Stimulated activated CD8-positive, alpha-beta memory T cell treated with anti-CD3 and anti-CD28 coated beads, Interleukin-15, amount 100 ng/mL, for 48 hours (primary cell): ENCODE results near the gene ZC3H4.

ENCODE experiments used
- DNase-seq, 2 donors: peaks; one replicate each; pipeline ENCODE4 v3.0.0-alpha.2; 2020; ENCODE audit warnings: low read depth in 2 of 2

The ZC3H4 gene

GRCh38 chr19:47133021-47133471 is 19.5 kb upstream of the ZC3H4 start:
- DNase-seq = no peak

- DNase-seq = no peak
Measured at GRCh38 chr19:47132194-47132852, 18.7 kb upstream of the ZC3H4 start.

GRCh38 chr19:47130589-47131227 is 17.1 kb upstream of the ZC3H4 start, which contains the start of gene SAE1:
Gene SAE1 (plus strand): TSS chr19:47130835. CDS start chr19:47130931, 96 bp downstream.
- DNase-seq = peak; percentile 95

GRCh38 chr19:47130120-47130588 is 16.6 kb upstream of the ZC3H4 start:
- no peak for DNase-seq

GRCh38 chr19:47129579-47129978 is 16.0 kb upstream of the ZC3H4 start:
- no peak for DNase-seq

- DNase-seq = no peak
Measured at GRCh38 chr19:47125669-47125938, 12.0 kb upstream of the ZC3H4 start.

- DNase-seq = no peak
Measured at GRCh38 chr19:47124937-47125668, 11.5 kb upstream of the ZC3H4 start.

GRCh38 chr19:47123406-47123805 is 9.8 kb upstream of the ZC3H4 start:
- no peak for DNase-seq

GRCh38 chr19:47122359-47123335 is 9.1 kb upstream of the ZC3H4 start:
- no peak for DNase-seq

- DNase-seq = no peak
Measured at GRCh38 chr19:47120470-47121067, 7.0 kb upstream of the ZC3H4 start.

- DNase-seq = no peak
Measured at GRCh38 chr19:47113850-47114651, 475 bp upstream of the ZC3H4 start.

- DNase-seq = peak; percentile 77 to 79
Measured at GRCh38 chr19:47112166-47112996, 1.2 kb downstream of the ZC3H4 start.

- no peak for DNase-seq
Measured at GRCh38 chr19:47111682-47112165, 1.9 kb downstream of the ZC3H4 start.

GRCh38 chr19:47111006-47111621 is 2.5 kb downstream of the ZC3H4 start:
- peak in 1 of 2 donors; percentile 11 for DNase-seq

- peak in 1 of 2 donors; percentile 23 for DNase-seq
Measured at GRCh38 chr19:47110521-47111005, 3.0 kb downstream of the ZC3H4 start.

GRCh38 chr19:47109541-47110375 is 3.8 kb downstream of the ZC3H4 start:
- peak in 1 of 2 donors; percentile 50 for DNase-seq

- no peak for DNase-seq
Measured at GRCh38 chr19:47109177-47109540, 4.4 kb downstream of the ZC3H4 start.
